OCI-LY3 (cell line): ENCODE results near the gene ME3.

Source experiments
- CTCF ChIP-seq: fragments of 200-600, 300-600 bp; sonication (generic); IDR thresholded peaks from 2 replicates; pipeline ENCODE4 v1.5.1; 2014; ENCODE audit warnings: antibody characterized with exemption, low read length, low read depth
- EZH2phosphoT487 ChIP-seq: fragments of 200-600 bp; shearing (Covaris generic); IDR thresholded peaks from 2 replicates; pipeline ENCODE4 v1.6.1; 2018; ENCODE audit warnings: antibody characterized with exemption, mixed run types, low read depth

- no peak for TF ChIP-seq CTCF
- TF ChIP-seq EZH2phosphoT487, result no peak
These were observed 224.5 kb downstream of the ME3 start for GRCh38 chr11:86447763-86448480.
